SK-N-SH (cell line): ENCODE data around the gene ANK2. TPM values are rescaled to one million over a fixed set of nuclear protein-coding genes. Genes with fewer than 3 reads are reported as not detected.

ENCODE experiments used
- CTCF ChIA-PET: fragments of 300-600, 350-600 bp; formaldehyde crosslinking; extraction: SDS; loops from one replicate; lab custom pipeline; 2021; lab: Yijun Ruan, JAX
- POLR2A ChIA-PET: fragments of 350-600 bp; sonication (Branson Sonifier 250); formaldehyde crosslinking; extraction: SDS; loops from one replicate; lab custom pipeline; 2020; ENCODE audit warnings: antibody characterized with exemption, inconsistent platforms; lab: Yijun Ruan, JAX
- DNase-seq: peaks from one replicate; pipeline ENCODE4 v3.0.0; 2012
- H2AFZ ChIP-seq: fragments of 200-600 bp; sonication (generic); 2 replicates; pipeline ENCODE4 v1.8.1; 2016; ENCODE audit warnings: antibody characterized with exemption, mild to moderate bottlenecking, low read depth
- H3F3A ChIP-seq: fragments of 200-600 bp; sonication (generic); replicated peaks from 2 replicates; pipeline ENCODE3; 2016; ENCODE audit warnings: antibody characterized with exemption, mild to moderate bottlenecking; ENCODE audit not compliant: insufficient read depth
- H3K27ac ChIP-seq, 2 experiments: fragments of 200-500 bp in 1 of 2; fragments of 200-600 bp in 1 of 2; sonication (Bioruptor generic) in 1 of 2; sonication (generic), shearing (Covaris generic) in 1 of 2; 2 replicates each; pipeline versions ENCODE4 v1.5.1 to v1.6.1; 2014 to 2016; ENCODE audit warnings: low read depth in 2 of 2, inconsistent platforms in 1 of 2, low read length in 1 of 2, mild to moderate bottlenecking in 1 of 2, mixed read lengths in 1 of 2
- H3K27me3 ChIP-seq: fragments of 200-600 bp; sonication (generic), shearing (Covaris generic); 2 replicates; pipeline ENCODE4 v1.6.1; 2016; ENCODE audit warnings: mixed run types; ENCODE audit not compliant: insufficient read depth
- H3K36me3 ChIP-seq, 2 experiments: fragments of 200-500 bp in 1 of 2; fragments of 200-600 bp in 1 of 2; sonication (Bioruptor generic) in 1 of 2; sonication (generic) in 1 of 2; replicated peaks in 1 of 2; 2 replicates each; pipeline versions ENCODE3 to v1.5.1; 2014 to 2016; ENCODE audit warnings: low read length in 1 of 2, mild to moderate bottlenecking in 1 of 2; ENCODE audit not compliant: insufficient read depth in 2 of 2, control insufficient read depth in 1 of 2
- H3K4me1 ChIP-seq, 2 experiments: fragments of 200-500 bp in 1 of 2; fragments of 200-600 bp in 1 of 2; sonication (Bioruptor generic) in 1 of 2; sonication (generic), shearing (Covaris generic) in 1 of 2; 2 replicates each; pipeline versions ENCODE4 v1.5.1 to v1.6.1; 2014 to 2016; ENCODE audit warnings: low read depth in 1 of 2, low read length in 1 of 2, mixed run types in 1 of 2; ENCODE audit not compliant: insufficient read depth in 2 of 2, control insufficient read depth in 1 of 2
- H3K4me2 ChIP-seq: fragments of 200-600 bp; sonication (generic), shearing (Covaris generic); 2 replicates; pipeline ENCODE4 v1.6.1; 2017; ENCODE audit warnings: mixed run types
- H3K4me3 ChIP-seq, 2 experiments: fragments of 200-500 bp in 1 of 2; fragments of 200-600 bp in 1 of 2; sonication (Bioruptor generic) in 1 of 2; sonication (generic), shearing (Covaris generic) in 1 of 2; 2 replicates each; pipeline versions ENCODE4 v1.5.1 to v1.8.1; 2014 to 2016; ENCODE audit warnings: low read depth in 2 of 2, inconsistent platforms in 1 of 2, low read length in 1 of 2, mild to moderate bottlenecking in 1 of 2, mixed read lengths in 1 of 2, moderate library complexity in 1 of 2
- H3K79me2 ChIP-seq: fragments of 200-600 bp; sonication (generic); 2 replicates; pipeline ENCODE4 v1.8.1; 2017; ENCODE audit warnings: mild to moderate bottlenecking; ENCODE audit not compliant: insufficient read depth
- H3K9ac ChIP-seq: fragments of 200-600 bp; sonication (generic); 2 replicates; pipeline ENCODE4 v1.6.1; 2017; ENCODE audit warnings: mixed run types
- H3K9me2 ChIP-seq: fragments of 200-600 bp; sonication (generic); 2 replicates; pipeline ENCODE4 v1.6.1; 2017; ENCODE audit warnings: mixed run types
- H3K9me3 ChIP-seq: fragments of 200-600 bp; sonication (generic); 2 replicates; pipeline ENCODE4 v1.6.1; 2017; ENCODE audit warnings: mixed run types, mild to moderate bottlenecking, moderate library complexity
- H4K20me1 ChIP-seq: fragments of 200-600 bp; sonication (generic); 2 replicates; pipeline ENCODE4 v1.6.1; 2017; ENCODE audit warnings: mild to moderate bottlenecking, mixed run types; ENCODE audit not compliant: insufficient read depth
- CHD2 ChIP-seq: fragments of 150-350 bp; IDR thresholded peaks from 2 replicates; pipeline ENCODE4 v1.6.1; 2018; ENCODE audit warnings: low read length; ENCODE audit not compliant: partially characterized antibody
- EZH2phosphoT487 ChIP-seq: fragments of 200-600 bp; sonication (generic); IDR thresholded peaks from 2 replicates; pipeline ENCODE4 v1.6.1; 2017; ENCODE audit warnings: low read depth, mixed run types, mild to moderate bottlenecking, antibody characterized with exemption, moderate library complexity, borderline replicate concordance
- FOXJ3 ChIP-seq: sonication (generic); formaldehyde crosslinking; IDR thresholded peaks from 2 replicates; pipeline ENCODE4 v1.5.1; 2020; ENCODE audit warnings: mild to moderate bottlenecking, missing genetic modification reagents
- GABPA ChIP-seq: IDR thresholded peaks from 2 replicates; pipeline ENCODE4 v1.4.0; 2012; ENCODE audit warnings: low read depth, mild to moderate bottlenecking
- JUND ChIP-seq: IDR thresholded peaks from 2 replicates; pipeline ENCODE4 v1.4.0; 2012
- MXI1 ChIP-seq: IDR thresholded peaks from 2 replicates; pipeline ENCODE4 v1.6.1; 2012; ENCODE audit warnings: mild to moderate bottlenecking, low read depth, low read length, improper control_type of control experiment
- NFIC ChIP-seq: IDR thresholded peaks from 2 replicates; pipeline ENCODE4 v1.4.0; 2012; ENCODE audit warnings: borderline replicate concordance
- NRF1 ChIP-seq: IDR thresholded peaks from 2 replicates; pipeline ENCODE4 v1.6.1; 2012; ENCODE audit warnings: low read depth, mild to moderate bottlenecking, low read length
- POLR2AphosphoS5 ChIP-seq: IDR thresholded peaks from 2 replicates; pipeline ENCODE4 v1.6.1; 2012; ENCODE audit warnings: low read depth, low read length
- RAD21 ChIP-seq: IDR thresholded peaks from 2 replicates; pipeline ENCODE4 v1.6.1; 2012; ENCODE audit warnings: mild to moderate bottlenecking, low read length
- RCOR1 ChIP-seq: fragments of 150-350 bp; IDR thresholded peaks from 2 replicates; pipeline ENCODE4 v1.6.1; 2017; ENCODE audit warnings: antibody characterized with exemption, low read length
- RFX5 ChIP-seq: IDR thresholded peaks from 2 replicates; pipeline ENCODE4 v1.6.1; 2012; ENCODE audit warnings: mild to moderate bottlenecking, improper control_type of control experiment, low read length
- RXRA ChIP-seq: IDR thresholded peaks from 2 replicates; pipeline ENCODE4 v1.4.0; 2012; ENCODE audit warnings: low read depth, mild to moderate bottlenecking, borderline replicate concordance
- TAF1 ChIP-seq: IDR thresholded peaks from 2 replicates; pipeline ENCODE4 v1.6.1; 2012; ENCODE audit warnings: low read depth, mild to moderate bottlenecking, low read length, moderate library complexity, borderline replicate concordance
- YY1 ChIP-seq: IDR thresholded peaks from 2 replicates; pipeline ENCODE4 v1.4.0; 2012; ENCODE audit warnings: low read depth, mild to moderate bottlenecking
- WGBS: methylation state at CpG from one replicate; pipeline ENCODE4 v1.1.6; 2017; ENCODE audit warnings: low lambda C conversion rate; 5-methylcytosine and 5-hydroxymethylcytosine counted together
- polyA plus RNA-seq, 3 experiments: library from polyadenylated mRNA; depleted of rRNA; stranded (reverse); fragments of >200 nt; gene quantifications; 2 replicates each; pipeline ENCODE4 v1.2.3, GENCODE V29; 2012
- TF ChIP-seq, protein P1 (sequence below): fragments of 150-350 bp; IDR thresholded peaks from 2 replicates; pipeline ENCODE4 v1.6.1; 2016; ENCODE audit warnings: mild to moderate bottlenecking, low read depth, low read length
- TF ChIP-seq, protein P2 (sequence below): IDR thresholded peaks from 2 replicates; pipeline ENCODE4 v1.4.0; 2012; ENCODE audit warnings: low read depth, borderline replicate concordance
- TF ChIP-seq, protein P3 (sequence below): IDR thresholded peaks from 2 replicates; pipeline ENCODE4 v1.6.1; 2012; ENCODE audit warnings: mild to moderate bottlenecking, low read depth, low read length, moderate library complexity
- TF ChIP-seq, protein P4 (sequence below): IDR thresholded peaks from 2 replicates; pipeline ENCODE4 v1.4.0; 2012; ENCODE audit warnings: low read depth, borderline replicate concordance
- TF ChIP-seq, protein P5 (sequence below): IDR thresholded peaks from 2 replicates; pipeline ENCODE4 v1.4.0; 2012; ENCODE audit warnings: low read depth

ANK2 gene
- polyA plus RNA-seq, 1 of the 3 experiments (the other 2 are of a cell fraction), result 0.69 TPM

DNA sequence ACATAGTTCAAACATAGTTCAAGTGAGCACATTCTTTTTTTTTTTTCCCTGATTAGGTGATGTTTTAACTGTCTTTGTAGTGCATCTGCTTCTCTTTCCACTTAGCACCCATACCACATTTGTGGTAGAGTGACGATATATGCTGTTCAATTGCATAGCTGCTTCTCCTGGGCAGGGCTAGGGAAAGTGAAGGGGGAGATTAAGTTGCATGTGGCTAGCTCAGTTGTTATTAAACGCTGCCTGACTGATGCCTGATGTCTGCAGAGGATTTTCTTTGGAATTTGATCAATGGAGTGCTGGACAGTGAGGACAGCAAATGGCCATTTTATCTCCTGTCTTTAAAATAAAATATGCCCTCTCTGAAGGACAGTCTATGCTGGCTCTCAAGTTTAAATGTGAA lies 63.7 kb downstream of the ANK2 start:
- peaks cover 0 to 5% of the 10 kb centered on the region in 2 experiments; a peak in 2 of 4 replicates for H3K4me1 ChIP-seq
- H3F3A ChIP-seq, result no peaks in the 10 kb centered on the region
- TF ChIP-seq JUND (no peak), EZH2phosphoT487 (no peak), RFX5 (no peak), NFIC (no peak), CHD2 (no peak), GABPA (no peak), RAD21 (no peak), RCOR1 (no peak), YY1 (no peak), NRF1 (no peak), FOXJ3 (CRISPR knock-in tag) (no peak), TAF1 (no peak), RXRA (no peak), POLR2AphosphoS5 (no peak), MXI1 (no peak)
- TF ChIP-seq, protein P1, sequence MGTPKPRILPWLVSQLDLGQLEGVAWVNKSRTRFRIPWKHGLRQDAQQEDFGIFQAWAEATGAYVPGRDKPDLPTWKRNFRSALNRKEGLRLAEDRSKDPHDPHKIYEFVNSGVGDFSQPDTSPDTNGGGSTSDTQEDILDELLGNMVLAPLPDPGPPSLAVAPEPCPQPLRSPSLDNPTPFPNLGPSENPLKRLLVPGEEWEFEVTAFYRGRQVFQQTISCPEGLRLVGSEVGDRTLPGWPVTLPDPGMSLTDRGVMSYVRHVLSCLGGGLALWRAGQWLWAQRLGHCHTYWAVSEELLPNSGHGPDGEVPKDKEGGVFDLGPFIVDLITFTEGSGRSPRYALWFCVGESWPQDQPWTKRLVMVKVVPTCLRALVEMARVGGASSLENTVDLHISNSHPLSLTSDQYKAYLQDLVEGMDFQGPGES, result no peak
- TF ChIP-seq, protein P2, sequence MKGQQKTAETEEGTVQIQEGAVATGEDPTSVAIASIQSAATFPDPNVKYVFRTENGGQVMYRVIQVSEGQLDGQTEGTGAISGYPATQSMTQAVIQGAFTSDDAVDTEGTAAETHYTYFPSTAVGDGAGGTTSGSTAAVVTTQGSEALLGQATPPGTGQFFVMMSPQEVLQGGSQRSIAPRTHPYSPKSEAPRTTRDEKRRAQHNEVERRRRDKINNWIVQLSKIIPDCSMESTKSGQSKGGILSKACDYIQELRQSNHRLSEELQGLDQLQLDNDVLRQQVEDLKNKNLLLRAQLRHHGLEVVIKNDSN, result no peak
- TF ChIP-seq, protein P3, sequence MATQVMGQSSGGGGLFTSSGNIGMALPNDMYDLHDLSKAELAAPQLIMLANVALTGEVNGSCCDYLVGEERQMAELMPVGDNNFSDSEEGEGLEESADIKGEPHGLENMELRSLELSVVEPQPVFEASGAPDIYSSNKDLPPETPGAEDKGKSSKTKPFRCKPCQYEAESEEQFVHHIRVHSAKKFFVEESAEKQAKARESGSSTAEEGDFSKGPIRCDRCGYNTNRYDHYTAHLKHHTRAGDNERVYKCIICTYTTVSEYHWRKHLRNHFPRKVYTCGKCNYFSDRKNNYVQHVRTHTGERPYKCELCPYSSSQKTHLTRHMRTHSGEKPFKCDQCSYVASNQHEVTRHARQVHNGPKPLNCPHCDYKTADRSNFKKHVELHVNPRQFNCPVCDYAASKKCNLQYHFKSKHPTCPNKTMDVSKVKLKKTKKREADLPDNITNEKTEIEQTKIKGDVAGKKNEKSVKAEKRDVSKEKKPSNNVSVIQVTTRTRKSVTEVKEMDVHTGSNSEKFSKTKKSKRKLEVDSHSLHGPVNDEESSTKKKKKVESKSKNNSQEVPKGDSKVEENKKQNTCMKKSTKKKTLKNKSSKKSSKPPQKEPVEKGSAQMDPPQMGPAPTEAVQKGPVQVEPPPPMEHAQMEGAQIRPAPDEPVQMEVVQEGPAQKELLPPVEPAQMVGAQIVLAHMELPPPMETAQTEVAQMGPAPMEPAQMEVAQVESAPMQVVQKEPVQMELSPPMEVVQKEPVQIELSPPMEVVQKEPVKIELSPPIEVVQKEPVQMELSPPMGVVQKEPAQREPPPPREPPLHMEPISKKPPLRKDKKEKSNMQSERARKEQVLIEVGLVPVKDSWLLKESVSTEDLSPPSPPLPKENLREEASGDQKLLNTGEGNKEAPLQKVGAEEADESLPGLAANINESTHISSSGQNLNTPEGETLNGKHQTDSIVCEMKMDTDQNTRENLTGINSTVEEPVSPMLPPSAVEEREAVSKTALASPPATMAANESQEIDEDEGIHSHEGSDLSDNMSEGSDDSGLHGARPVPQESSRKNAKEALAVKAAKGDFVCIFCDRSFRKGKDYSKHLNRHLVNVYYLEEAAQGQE, result no peak
- TF ChIP-seq, protein P4, sequence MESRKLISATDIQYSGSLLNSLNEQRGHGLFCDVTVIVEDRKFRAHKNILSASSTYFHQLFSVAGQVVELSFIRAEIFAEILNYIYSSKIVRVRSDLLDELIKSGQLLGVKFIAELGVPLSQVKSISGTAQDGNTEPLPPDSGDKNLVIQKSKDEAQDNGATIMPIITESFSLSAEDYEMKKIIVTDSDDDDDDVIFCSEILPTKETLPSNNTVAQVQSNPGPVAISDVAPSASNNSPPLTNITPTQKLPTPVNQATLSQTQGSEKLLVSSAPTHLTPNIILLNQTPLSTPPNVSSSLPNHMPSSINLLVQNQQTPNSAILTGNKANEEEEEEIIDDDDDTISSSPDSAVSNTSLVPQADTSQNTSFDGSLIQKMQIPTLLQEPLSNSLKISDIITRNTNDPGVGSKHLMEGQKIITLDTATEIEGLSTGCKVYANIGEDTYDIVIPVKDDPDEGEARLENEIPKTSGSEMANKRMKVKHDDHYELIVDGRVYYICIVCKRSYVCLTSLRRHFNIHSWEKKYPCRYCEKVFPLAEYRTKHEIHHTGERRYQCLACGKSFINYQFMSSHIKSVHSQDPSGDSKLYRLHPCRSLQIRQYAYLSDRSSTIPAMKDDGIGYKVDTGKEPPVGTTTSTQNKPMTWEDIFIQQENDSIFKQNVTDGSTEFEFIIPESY, result no peak
- TF ChIP-seq, protein P5, sequence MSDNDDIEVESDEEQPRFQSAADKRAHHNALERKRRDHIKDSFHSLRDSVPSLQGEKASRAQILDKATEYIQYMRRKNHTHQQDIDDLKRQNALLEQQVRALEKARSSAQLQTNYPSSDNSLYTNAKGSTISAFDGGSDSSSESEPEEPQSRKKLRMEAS, result no peak
- TF ChIP-seq, all 33 proteins: peak for 0
- no peak for DNase-seq
- Histone ChIP-seq H3K9me2 (no peaks in the 10 kb centered on the region), H3K36me3 (no peaks in the 10 kb centered on the region), H3K9me3 (no peaks in the 10 kb centered on the region; the same call in 1 of the 2 replicates), H3K79me2 (no peaks in the 10 kb centered on the region), H4K20me1 (no peaks in the 10 kb centered on the region), H3K27me3 (no peaks in the 10 kb centered on the region), H3K4me3 (no peak overlapping the region), H3K27ac (no peak overlapping the region), H3K9ac (no peak overlapping the region), H2AFZ (no peak overlapping the region), H3K4me2 (no peak overlapping the region)
- ChIA-PET CTCF (no interaction called here), POLR2A (no interaction called here)
- 69% methylated on average over 2 of the region's 2 CpGs for WGBS
